Stimulated activated CD8-positive, alpha-beta memory T cell treated with anti-CD3 and anti-CD28 coated beads, Interleukin-4, amount 100 ng/mL, for 4 hours (primary cell): ENCODE measurements around the gene PWWP2B.
A peak's percentile ranks its signal among the peaks of the same experiment; 100 is the strongest.
"Not testable (repeated sequence)": the region's sequence is repeated elsewhere in the genome, so short reads cannot be mapped to it uniquely, and the experiment has no call there.

ENCODE experiments used
- DNase-seq, 2 donors: peaks; one replicate each; pipeline ENCODE4 v3.0.0-alpha.2; 2020; ENCODE audit warnings: low read depth in 2 of 2, low spot score in 1 of 2

PWWP2B gene

DNA sequence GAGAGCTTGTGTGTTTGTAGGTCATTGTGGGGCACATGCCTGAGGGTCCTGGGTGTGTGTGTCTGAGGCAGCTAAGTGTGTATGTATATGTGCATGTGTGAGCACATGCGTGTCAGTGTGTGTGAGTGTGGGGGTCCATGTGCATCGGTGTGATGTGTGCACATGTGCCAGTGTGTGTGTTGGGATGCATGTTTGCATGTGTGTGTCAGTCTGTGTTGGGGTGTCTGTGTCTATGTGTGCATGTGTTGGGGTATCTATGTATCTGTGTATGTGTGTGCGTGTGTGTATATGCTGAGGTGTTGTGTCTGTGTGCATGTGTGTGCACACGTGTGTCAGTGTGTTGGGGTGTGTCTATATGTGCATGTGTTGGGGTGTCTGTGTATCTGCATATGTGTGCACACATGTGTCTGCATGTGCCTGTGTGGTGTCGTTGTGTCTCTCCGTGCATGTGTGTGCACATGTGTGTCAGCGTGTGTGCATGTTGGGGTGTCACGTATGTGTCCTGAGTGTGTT, 33.3 kb downstream of the PWWP2B start:
- no peak for DNase-seq

DNA sequence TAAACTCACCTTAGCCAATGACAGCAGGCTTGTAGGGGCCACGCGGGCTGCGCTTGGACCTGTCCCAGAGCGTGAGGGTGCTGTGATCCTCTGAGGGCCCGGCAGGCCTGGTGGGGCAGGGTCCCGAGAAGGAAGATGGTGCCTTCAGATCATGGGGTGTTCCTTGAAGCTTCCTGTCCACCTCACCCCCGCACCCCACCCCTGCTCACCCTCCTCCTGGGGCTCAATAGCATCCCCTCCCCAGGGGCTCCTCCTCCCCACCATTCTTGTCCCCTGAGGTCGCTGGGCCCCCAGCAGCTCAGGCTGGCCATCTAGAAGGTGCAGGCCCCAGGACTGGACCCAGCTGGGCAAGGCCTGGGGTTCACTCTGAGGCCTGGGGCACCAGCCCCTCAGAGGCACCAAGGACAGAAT, 33.9 kb downstream of the PWWP2B start:
- DNase-seq, result no peak

DNA sequence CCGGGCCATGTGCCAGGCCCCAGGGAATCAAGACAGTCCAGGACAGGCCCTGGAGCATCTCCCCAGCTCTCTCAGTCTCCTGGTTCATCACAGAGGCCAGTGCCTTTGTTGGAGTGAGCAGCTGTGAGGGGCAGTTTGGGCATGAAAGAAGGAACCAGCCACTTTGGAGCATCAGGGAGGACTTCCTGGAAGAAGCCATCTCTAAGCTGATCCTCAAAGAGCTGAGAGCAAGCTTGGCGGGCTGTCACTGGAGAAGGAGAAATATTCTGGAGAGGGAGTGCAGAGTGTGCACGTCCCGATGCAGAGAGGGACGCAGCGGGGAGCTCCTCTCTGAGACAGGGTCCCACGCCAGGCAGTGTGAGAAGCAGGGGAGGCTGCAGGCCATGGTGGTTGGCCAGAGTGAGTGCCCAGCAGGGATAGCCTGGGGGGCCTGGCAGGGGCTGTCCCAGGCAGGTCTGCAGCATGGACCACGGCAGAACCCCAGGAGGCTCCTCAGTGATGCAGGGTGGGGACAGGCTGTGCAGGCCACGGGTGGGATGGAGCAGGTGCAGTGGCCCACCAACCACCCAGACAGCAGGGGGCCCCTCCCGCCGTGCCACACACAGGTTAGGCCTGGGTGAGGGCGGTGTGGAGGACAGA, 34.7 kb downstream of the PWWP2B start:
- no peak for DNase-seq

DNA sequence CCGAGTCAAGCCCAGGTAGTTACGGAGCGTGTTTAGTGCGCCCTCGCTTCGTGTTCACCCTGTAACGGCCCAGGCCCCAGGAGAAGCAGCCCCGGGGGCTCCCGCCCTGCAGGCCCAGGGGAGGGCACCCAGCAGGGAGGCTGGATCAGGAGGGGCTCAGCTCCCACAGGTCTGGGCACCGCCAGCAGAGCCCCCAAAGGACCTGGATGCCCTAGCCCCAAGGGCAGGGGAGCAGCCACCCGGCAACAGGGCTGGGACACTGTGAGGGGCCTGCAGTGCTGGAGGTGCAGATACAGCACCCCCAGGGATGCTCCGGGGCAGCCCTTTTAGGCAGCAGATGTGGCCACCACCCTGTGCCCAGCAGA, 35.2 kb downstream of the PWWP2B start:
- DNase-seq, result no peak

DNA sequence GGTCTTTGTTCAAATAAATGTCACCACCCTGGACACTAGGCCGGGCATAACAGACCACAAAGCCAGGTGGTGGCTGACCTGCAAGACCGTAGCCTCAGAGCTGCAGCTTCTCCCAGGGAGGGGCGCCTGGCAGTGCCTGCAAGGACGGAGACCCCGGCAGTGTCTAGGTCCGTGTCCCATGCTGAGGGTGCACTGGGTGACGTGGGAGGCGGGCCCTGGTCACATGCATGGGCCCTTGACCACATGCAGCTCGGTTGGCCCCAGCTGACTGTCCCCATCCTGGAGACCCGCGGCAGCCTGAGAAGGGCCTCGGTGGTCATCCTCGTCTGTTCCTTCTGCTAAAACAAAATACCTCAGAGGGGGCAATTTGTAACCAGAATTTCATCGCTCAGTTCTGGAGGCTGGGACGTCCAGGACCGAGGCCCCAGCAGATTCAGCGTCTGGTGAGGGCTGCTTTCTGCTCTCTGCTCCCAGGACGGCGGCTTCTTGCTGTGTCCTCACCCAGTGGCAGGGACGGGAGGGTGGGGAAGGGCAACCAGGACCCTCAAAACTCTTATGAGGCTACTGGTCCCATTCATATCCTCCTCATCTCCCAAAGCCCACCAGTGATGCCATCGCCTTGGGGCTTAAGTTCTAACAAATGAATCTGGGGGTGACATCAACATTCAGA, 36.8 kb downstream of the PWWP2B start:
- DNase-seq, result no peak

DNA sequence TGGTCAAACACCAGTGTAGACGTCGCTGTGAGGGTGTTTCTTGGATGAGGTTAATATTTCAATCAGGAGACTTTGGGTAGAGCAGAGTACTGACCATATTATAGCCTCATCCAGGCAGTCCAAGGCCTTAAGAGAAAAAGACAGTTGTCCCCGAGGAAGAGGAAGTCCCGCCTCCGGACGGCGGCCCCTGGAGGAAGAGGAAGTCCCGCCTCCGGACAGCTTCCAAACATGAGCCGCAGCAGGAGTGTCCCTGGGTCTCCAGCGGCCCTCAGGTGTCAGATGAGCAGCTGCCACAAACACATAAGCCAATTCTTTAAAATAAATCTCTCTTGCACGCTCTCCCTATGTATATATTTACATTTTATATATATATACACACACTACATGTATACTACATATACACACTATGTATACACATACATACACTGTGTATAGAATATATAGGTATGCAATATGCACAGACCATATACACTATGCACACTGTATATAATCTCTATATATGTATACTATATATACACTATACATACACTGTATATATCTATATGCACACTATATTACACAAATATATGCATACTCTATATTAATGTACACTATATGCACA, 37.5 kb downstream of the PWWP2B start:
- DNase-seq, result no peak

DNA sequence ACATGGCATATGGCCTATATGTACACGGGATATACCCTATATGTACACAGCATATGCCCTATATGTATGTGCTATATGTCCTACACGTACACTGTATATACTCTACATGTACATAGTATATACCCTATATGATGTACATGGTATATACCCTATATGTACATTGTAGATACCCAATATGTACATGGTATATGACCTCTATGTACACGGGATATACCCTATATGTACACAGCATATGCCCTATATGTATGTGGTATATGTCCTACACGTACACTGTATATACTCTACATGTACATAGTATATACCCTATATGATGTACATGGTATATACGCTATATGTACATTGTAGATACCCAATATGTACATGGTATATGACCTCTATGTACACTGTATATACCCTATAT, 38.3 kb downstream of the PWWP2B start:
- DNase-seq, result not testable (repeated sequence)

DNA sequence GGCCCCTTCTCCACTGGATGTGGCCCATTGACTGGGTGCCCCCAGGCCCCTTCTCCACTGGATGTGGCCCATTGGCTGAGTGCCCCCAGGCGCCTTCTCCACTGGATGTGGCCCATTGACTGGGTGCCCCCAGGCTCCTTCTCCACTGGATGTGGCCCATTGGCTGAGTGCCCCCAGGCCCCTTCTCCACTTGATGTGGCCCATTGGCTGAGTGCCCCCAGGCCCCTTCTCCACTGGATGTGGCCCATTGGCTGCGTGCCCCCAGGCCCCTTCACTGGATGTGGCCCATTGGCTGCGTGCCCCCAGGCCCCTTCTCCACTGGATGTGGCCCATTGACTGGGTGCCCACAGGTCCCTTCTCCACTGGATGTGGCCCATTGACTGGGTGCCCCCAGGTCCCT, 39.1 kb downstream of the PWWP2B start:
- DNase-seq, result not testable (repeated sequence)

DNA sequence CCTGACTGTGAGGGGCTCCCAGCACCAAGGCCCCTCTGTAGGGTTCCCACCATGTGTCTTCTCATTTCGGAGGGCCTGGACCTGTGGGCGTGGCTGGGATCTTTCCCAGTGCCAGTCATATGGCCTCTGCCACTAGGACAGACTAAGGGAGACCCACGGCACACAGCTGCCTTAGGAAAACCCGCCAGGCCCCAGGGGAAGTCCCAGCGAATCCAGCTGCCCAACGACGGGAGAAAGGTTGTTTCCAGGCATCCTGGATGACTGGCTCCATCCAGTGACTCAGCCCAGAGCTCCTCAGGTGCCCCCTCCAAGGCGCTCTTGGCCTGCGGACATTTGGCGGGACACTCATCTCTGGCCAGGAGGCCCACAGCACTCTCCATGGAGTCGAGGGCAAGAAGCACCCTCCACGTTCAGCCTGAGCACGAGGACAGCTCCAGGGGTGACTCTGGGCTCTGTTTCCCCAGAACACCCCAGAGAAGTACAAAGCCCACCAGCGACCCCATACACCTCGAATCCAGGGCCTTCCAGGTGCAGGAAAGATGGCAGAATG, 39.9 kb downstream of the PWWP2B start:
- no peak for DNase-seq

DNA sequence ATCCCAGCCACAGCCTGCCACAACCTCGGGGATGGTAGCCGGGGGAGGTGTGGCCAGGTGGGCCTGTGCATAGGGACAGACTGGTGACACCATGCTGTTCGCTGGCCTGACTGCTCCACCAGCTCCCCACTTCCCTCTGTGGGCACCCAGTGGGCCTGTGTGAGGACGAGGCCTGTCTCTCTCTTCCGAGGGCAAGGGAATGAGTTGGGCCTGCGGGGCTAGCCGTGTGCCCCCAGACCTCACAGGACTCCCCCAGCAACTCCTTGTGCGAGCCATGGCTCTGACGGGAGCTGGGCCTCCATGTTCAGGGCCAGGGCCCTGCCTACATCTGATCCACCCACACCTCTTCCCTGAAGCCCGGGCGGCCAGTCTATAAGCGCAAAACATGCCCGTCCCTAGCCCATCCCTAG, 40.5 kb downstream of the PWWP2B start:
- DNase-seq, result no peak

DNA sequence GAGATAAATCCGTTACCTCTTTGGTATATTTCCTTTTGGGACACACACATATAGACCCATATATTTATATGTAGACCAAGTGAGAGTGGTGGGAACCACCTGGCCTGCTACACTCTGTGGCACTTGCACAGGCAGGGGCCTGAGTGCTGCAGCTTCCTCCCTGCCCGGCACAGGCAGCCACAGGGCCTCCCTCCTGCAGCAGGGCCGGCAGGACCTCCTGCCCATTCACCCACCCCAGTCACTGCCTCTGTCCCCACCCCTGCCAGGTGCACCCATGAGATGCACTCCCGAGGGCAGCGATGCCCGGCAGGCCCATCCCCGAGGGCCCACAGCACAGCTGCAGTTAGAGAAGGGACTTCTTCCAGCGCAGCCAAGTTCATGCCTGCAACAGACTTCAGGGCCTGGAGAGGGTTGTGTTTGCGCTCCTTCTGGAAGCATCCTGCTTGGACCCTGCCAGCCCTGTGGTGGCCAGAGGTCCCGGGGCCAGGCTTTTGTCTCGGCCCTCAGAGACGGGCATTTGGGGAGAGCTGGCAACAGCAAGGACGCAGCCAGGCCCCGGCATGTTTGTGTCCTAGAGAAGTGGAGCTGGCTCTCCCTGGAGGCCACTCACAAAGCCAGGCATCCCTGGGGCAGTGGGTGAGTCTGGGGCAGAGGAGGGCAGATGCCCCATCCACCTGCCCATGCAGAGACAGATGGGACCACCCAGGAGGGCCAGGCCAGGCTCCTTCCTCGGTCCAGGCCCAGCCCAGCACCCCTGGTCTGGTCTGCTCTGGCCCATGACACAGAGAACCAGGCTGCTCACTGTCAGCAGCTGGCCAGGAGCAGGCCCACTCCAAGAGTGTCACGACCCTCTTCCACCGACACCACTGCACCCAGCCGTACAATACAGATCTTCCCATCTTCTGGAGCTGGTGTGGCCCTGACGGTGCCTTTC, 41.4 kb downstream of the PWWP2B start:
- DNase-seq, result no peak

DNA sequence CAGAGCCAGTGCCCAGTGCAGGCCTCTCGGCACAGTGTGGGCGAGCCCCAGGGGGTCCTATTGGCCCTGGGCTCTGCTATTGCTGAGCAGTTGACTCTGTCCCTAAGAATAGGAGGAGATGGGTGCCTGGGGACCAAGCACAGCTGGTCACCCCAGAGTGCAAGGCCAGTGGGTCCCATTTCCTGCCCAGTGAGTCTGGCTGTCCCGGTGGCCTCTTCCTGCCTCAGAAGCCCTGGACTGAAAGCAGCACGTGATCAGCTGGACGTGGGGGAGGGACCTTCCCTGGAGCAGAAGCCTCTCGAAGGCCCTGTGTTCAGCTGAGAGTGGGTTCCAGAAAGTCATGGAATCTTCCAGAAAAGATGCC, 42.0 kb downstream of the PWWP2B start:
- DNase-seq, result no peak

DNA sequence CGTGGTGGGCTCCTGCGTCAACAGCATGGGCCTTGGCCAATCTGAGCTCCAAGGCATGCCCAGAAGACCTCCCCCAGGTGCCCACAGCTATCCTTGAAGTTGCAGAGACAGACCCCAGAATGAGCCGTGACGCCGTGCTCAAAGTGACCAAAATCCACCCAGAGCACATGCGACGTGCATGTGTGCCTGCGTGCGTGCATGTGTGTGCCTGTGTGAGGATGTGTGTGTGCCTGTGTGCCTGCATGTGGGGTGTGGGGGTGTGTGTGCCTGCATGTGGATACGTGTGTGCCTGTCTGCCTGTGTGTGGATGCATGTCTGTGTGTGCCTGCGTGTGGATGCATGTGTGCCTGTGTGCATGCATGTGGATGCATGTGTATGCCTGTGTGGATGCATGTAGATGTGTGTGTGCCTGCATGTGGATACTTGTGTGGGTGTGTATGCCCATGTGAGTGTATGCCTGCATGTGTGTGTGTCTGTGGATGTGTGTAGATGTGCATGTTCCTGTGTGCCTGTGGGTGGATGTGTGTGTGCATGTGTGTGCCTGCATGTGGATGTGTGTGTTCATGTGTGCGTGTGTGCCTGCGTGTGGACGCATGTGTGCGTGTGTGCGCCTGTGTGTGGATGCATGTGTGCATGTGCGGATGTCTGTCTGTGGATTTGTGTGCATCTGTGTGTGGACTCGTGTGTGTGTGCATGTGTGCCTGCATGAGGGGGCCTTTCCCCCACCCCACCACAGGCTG, 42.6 kb downstream of the PWWP2B start:
- no peak for DNase-seq

DNA sequence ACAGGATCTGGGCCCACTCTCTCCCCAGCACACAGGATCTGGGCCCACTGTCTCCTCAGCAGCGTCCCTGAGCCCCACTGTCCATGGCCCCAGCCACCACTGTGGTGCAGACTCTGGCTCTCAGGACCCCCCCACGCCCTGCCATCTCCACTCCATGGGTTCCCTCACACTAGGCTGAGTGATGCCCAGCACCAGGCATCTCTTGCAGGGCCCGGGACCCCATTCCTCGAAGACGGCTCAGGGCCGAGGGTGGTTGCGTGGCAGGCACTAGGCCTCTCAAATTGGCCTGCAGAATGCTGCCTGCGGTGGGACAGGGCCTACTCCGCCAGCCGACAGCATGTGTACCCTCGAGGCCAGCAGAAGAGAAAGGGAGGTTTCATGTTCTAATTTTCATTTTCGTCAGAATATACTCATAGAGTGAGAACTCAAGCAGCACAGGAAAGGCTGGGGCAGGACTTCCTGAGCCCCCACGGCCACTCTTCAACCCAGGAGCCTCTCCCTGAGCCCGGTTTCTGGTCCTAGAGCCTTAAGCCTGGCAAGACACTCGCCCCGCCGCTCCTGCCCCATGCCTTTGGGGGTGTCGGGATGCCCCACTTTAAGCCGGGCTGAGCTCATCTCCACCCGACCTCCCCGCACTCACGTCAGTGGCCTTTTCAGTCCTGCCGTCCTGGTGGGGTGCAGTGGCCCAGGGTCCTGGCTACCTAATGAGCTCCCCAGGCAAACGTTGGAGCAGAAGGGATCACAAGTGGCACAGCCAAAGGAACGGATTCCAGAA, 44.0 kb downstream of the PWWP2B start:
- DNase-seq, result no peak

DNA sequence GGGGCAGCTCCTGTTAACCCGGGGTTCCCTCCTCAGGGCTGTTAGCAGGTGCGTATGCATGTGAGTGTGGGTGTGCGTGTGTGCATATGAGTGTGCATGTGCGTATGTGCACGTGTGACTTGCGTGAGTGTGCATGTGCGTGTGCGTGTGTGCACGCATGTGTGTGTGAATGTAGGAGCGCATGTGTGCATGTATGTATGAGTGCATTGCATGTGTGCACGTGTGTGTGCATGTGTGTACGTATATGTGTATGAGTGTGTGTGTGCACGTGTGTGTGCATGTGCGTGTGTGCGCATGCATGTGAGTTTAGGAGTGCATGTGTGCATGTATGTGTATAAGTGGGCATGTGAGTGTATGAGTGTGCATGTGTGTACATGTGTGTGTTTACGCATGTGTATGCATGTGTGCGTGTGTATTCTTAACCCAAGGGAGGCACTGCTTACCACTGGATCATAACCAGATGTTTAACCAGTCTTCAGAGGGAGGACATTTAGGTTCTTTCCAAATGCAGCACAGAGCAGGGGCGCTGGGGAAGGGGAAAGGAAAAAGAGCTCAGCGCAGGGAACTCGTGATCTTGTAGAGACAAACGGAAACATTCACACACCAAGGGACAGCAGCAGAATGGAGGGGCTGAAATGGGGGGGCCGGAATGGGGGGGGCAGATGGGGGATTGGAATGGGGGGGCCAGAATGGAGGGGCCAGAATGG, 45.0 kb downstream of the PWWP2B start:
- no peak for DNase-seq

DNA sequence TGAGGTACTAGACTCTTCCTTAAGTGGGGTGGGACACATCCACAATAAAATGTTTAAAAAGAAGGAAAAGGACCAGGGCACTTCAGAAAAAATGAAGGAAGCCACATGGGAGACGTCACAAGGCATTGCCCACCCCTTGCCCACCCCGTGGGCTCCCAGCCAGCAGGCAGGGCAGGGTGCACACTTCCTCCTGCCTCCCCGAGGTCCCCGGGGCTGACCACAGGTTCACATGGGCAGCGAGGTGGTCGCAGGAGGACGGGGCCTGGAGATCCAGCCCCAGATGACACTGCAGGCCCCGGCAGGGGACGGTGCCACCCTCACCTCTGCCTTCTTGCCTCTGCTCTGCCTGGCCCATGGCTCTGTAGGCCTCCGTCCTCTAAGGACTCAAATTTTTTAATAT, 45.6 kb downstream of the PWWP2B start:
- DNase-seq, result no peak

DNA sequence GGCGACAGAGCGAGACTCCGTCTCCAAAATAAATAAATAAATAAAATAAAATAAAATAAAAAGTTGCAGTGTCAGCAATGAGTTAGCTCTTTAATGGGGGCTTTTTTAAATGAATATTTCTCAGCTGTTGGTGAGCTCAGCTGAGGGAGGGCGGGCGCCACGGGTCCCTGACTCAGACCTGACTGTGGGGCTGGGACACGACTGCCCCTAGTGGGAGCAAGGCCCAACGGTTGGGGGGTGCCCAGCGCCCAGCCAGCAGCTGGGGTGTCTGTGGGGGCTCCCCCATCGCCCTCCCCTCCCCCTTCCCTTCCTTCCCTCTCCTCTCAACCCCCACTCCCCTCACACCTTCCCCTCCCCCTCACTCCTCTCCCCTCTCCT, 46.6 kb downstream of the PWWP2B start:
- peak; percentile 57 to 67 for DNase-seq

DNA sequence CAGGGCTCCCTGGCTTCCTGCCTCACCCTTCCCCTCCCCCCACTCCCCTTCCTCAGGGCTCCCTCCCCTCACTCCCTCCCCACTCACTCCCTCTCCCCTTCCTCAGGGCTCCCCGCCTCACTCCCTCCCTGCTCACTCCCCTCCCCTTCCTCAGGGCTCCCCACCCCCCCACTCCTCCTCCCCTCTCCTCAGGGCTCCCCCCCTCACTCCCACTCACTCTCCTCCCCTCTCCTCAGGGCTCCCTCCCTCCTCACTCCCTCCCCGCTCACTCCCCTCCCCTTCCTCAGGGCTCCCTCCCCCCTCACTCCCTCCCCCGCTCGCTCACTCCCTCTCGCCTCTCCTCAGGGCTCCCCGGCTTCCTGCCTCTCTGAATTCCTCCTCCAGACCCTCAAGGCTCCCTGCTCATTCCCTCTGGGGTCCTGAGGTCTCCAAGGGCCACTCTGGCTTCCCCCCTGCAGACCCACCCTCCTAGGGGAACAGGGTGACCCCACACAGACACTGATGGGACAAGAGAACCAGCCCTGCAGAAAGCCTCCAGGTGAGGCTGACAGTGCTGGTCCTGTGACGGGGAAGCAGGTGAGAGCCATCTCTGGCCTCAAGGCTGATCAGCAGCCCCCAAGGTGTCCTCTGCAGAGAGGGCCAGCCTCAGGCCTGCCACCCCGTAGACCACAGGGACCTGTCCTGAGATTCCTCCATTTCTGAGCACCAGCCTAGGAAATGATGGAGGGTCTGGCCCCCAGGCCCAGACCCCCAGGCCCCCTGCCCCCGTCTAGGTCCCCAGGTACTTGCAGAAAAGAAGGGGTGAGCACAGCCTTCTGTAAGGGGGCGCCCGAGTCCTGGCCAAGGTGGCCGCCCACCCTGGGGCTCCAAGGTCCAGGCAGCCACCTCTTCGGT, 47.2 kb downstream of the PWWP2B start:
- DNase-seq, result no peak
